ENCODE results near the gene CCL24.
"Not testable (repeated sequence)": the region's sequence is repeated elsewhere in the genome, so short reads cannot be mapped to it uniquely, and the experiment has no call there.

The CCL24 gene

GRCh38 chr7:75789361-75789924, 24.2 kb downstream of the CCL24 start:
- DNase-seq (ENCODE audit: extremely low read depth, insufficient read length): no peak
- Histone ChIP-seq H3K36me3 (ENCODE audit: control insufficient read depth, insufficient read depth, low read length) (no peaks in the 10 kb centered on the region), H3K27me3 (replicated peaks; ENCODE audit: control insufficient read depth, insufficient read depth, low read length) (no peaks in the 10 kb centered on the region), H3K4me3 (replicated peaks; ENCODE audit: low read depth, low read length) (no peak overlapping the region)
- TF ChIP-seq CTCF (IDR thresholded peaks at IDR 0.05; ENCODE audit: insufficient read depth, low read length, poor library complexity, severe bottlenecking): no peak

GRCh38 chr7:75788154-75788847, 25.3 kb downstream of the CCL24 start:
- not testable (repeated sequence) for H3K27me3 ChIP-seq (replicated peaks; ENCODE audit: control insufficient read depth, insufficient read depth, low read length); H3K4me3 ChIP-seq (replicated peaks; ENCODE audit: low read depth, low read length); H3K36me3 ChIP-seq (ENCODE audit: control insufficient read depth, insufficient read depth, low read length); DNase-seq (ENCODE audit: extremely low read depth, insufficient read length)

GRCh38 chr7:75783058-75783457, 30.5 kb downstream of the CCL24 start:
- not testable (repeated sequence) for H3K36me3 ChIP-seq (ENCODE audit: control insufficient read depth, insufficient read depth, low read length); DNase-seq (ENCODE audit: extremely low read depth, insufficient read length); H3K4me3 ChIP-seq (replicated peaks; ENCODE audit: low read depth, low read length); H3K27me3 ChIP-seq (replicated peaks; ENCODE audit: control insufficient read depth, insufficient read depth, low read length)

GRCh38 chr7:75780647-75781273, 32.8 kb downstream of the CCL24 start:
- H3K4me3 ChIP-seq (replicated peaks; ENCODE audit: low read depth, low read length); H3K36me3 ChIP-seq (ENCODE audit: control insufficient read depth, insufficient read depth, low read length); H3K27me3 ChIP-seq (replicated peaks; ENCODE audit: control insufficient read depth, insufficient read depth, low read length); DNase-seq (ENCODE audit: extremely low read depth, insufficient read length): not testable (repeated sequence)

- DNase-seq (ENCODE audit: extremely low read depth, insufficient read length); H3K4me3 ChIP-seq (replicated peaks; ENCODE audit: low read depth, low read length); H3K27me3 ChIP-seq (replicated peaks; ENCODE audit: control insufficient read depth, insufficient read depth, low read length); H3K36me3 ChIP-seq (ENCODE audit: control insufficient read depth, insufficient read depth, low read length): not testable (repeated sequence)
Measured at GRCh38 chr7:75779516-75779915, 34.1 kb downstream of the CCL24 start.

GRCh38 chr7:75779035-75779434, 34.6 kb downstream of the CCL24 start:
- DNase-seq (ENCODE audit: extremely low read depth, insufficient read length); H3K27me3 ChIP-seq (replicated peaks; ENCODE audit: control insufficient read depth, insufficient read depth, low read length); H3K4me3 ChIP-seq (replicated peaks; ENCODE audit: low read depth, low read length); H3K36me3 ChIP-seq (ENCODE audit: control insufficient read depth, insufficient read depth, low read length): not testable (repeated sequence)

- Histone ChIP-seq H3K27me3 (replicated peaks; ENCODE audit: control insufficient read depth, insufficient read depth, low read length) (no peaks in the 10 kb centered on the region), H3K36me3 (ENCODE audit: control insufficient read depth, insufficient read depth, low read length) (no peaks in the 10 kb centered on the region), H3K4me3 (replicated peaks; ENCODE audit: low read depth, low read length) (no peak overlapping the region)
- TF ChIP-seq CTCF (IDR thresholded peaks at IDR 0.05; ENCODE audit: insufficient read depth, low read length, poor library complexity, severe bottlenecking): no peak
- no peak for DNase-seq (ENCODE audit: extremely low read depth, insufficient read length)
Measured at GRCh38 chr7:75776295-75776971, 37.2 kb downstream of the CCL24 start.

- not testable (repeated sequence) for H3K36me3 ChIP-seq (ENCODE audit: control insufficient read depth, insufficient read depth, low read length); H3K4me3 ChIP-seq (replicated peaks; ENCODE audit: low read depth, low read length); DNase-seq (ENCODE audit: extremely low read depth, insufficient read length); H3K27me3 ChIP-seq (replicated peaks; ENCODE audit: control insufficient read depth, insufficient read depth, low read length)
Measured at GRCh38 chr7:75773958-75774357, 39.6 kb downstream of the CCL24 start.
